ENCODE results near the gene MFSD2A.

GRCh38 chr1:39952359-39953110 is 2.4 kb upstream of the MFSD2A start:
- TF ChIP-seq, protein P1, sequence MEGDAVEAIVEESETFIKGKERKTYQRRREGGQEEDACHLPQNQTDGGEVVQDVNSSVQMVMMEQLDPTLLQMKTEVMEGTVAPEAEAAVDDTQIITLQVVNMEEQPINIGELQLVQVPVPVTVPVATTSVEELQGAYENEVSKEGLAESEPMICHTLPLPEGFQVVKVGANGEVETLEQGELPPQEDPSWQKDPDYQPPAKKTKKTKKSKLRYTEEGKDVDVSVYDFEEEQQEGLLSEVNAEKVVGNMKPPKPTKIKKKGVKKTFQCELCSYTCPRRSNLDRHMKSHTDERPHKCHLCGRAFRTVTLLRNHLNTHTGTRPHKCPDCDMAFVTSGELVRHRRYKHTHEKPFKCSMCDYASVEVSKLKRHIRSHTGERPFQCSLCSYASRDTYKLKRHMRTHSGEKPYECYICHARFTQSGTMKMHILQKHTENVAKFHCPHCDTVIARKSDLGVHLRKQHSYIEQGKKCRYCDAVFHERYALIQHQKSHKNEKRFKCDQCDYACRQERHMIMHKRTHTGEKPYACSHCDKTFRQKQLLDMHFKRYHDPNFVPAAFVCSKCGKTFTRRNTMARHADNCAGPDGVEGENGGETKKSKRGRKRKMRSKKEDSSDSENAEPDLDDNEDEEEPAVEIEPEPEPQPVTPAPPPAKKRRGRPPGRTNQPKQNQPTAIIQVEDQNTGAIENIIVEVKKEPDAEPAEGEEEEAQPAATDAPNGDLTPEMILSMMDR (IDR thresholded peaks at IDR 0.05), result no peak
- no peak for TF ChIP-seq EZH2 (IDR thresholded peaks at IDR 0.05)
